HG02623 (cell line): ENCODE measurements around the gene AGAP1.

ENCODE experiments used
- ATAC-seq: cut with Tn5 transposase; IDR thresholded peaks from one replicate; pipeline ENCODE4 v1.9.1; 2021; ENCODE audit warnings: moderate library complexity; ENCODE audit not compliant: unreplicated experiment

The AGAP1 gene

DNA sequence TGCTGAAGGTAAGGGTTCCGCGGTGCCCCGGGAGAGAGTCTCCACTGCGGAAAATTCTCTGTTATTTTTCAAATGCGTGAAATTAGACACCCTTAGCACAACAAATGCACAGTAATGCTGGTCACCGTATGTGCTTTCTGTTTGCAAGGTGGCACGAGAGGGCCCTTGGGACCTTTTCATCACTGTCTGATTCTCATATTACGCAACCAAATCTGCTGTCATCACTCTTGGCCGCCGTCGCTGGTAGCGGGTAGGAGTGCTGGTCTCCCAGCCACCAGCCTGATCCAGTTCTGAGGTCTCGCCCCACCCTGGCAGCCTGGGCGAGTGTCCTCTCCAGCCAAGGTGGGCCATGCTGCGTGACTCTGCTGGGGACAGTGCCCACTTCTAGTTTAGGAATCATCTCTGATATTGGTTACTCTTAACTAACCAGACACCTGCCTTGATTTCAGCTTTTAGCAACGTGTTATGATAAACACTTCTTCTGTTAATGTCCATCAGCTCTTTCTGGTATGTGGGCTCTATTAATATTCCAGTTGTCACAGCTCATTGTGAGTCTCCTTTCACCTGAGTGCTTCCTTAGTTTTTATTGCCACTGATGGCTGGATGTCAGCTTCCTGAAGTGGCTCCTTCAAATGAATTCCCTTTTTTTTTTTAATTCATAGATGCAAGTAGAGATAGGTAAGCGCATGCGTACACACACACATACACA is 474.9 kb downstream of the AGAP1 start:
- no peak for ATAC-seq

DNA sequence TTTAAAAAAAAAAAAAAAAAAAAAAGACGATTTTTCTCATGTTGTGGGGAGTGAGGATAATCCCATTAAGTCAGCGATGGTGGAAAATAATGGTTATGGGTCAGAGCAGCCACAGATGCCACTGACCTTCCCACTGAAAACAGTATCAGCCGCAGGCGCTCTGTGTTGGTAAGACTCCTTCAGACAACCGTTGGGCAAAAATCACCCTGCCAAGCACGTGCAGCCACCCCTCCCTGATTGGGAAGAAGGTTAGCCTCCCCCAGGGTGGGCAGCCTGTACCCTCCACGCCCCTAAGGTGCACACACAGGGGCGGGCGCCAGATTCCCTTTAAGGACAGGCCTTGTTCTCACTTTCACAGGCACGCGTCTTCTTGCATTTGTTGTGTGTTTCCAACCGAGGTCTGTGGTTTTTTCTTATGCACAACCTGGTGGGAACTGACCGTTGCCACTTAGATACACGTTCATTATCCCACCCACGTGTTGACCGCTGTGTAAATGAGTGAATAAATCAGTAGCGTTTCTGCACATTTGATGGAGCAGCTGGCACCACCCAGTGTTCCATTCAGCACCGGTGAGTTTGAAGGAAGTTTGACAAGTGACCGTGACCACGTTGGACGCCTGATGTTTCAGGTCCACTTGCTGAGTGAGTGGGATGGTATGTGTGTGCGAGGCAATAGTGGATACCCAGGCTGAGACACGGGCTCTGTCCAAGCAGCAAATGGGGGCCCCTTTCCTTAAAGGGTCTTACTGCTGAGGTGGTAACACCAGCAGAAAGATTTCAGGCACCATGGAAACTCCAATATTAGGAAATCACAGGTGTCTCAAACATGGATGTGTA is 476.6 kb downstream of the AGAP1 start:
- no peak for ATAC-seq

DNA sequence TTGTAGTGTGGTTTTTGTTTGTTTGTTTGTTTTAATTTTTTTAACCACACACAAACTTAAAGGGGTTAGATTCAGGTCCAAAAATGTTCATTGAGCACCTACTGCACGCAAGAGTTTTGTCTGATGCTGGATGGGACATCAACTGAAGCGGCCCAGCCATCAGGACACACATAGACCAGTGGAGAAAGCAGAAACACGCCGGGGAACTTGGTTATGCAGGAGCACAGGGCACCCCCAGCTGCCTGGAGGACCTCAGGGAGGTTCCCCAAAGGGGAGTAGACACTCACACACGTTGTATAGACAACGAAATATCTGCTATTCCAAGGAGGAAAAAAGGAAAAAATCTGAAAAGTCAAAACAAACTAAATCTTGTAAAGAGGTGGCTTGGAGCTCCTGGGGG is 482.7 kb downstream of the AGAP1 start:
- no peak for ATAC-seq

DNA sequence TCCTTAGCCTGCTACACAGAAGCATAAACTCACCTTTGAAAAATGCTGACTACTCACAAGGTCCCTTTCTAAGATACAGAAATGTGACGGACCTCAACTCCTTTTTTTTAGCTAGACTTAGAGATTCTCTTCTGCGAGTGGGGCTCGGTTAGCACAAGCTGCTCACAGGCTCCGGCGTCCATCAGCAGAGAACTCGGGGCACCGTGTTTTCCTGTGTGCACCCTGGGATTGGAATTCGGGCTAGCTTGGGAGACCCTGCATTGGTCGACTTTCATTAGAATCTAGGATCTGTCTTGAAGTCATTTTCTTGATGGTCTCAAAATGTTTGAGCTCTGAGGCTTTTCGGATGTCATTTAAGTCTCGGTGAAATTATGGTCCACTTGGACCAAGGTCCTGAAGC is 483.1 kb downstream of the AGAP1 start:
- no peak for ATAC-seq

DNA sequence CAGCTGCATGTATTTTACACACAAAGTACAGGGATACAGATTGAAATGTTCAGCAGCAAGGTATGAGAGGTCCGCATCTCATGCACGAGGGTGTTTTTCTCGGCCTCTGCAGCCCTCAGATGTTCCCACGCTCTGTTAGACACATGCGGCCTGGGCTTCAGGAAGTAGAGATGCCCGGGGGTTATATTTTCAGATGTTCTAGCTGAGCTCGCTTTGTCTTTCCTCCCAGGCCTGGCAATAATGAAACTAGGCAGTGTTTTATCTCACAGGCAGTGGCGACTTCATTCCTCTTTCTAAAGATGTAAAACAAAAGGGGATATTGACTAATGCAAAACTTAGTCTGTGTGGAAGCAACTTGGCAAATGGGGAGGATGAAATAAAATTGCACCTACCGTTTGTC is 483.6 kb downstream of the AGAP1 start:
- ATAC-seq: no peak

DNA sequence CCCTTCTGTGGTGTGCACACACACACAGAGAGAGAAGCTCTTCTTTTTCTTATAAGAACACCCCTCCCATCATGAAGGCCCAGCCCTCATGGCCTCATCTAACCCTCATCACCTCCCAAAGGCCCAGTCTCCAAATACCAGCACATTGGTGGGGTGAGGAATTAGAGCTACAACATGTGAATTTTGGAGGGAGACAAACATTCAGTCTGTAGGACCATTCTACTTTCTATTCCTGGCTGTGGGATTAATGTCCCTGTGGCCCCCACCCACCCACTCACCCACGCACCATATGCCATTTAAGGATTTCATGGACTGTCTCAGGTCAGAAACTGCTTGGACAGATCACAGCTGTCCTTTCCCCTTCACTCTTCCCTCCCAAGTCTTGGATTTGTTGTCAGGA is 484.2 kb downstream of the AGAP1 start:
- no peak for ATAC-seq

DNA sequence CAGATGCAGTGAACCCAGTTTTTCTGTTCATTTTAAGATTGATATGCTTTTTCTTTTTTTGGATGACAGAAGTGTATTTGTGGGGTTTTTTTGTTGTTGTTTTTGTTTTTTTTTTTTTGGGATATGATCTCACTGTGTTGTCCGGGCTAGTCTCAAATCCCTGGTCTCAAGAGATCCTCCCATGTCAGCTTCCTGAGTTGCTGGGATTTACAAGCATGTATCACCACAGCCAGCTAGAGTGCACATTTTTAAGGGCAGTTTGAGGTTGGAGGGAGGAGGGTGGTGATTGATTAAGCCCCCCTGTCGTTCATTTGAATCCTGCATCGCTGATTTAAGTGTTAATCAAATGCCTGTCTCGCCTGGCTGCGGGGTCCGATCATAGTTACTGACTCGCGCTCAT is 485.2 kb downstream of the AGAP1 start:
- no peak for ATAC-seq

DNA sequence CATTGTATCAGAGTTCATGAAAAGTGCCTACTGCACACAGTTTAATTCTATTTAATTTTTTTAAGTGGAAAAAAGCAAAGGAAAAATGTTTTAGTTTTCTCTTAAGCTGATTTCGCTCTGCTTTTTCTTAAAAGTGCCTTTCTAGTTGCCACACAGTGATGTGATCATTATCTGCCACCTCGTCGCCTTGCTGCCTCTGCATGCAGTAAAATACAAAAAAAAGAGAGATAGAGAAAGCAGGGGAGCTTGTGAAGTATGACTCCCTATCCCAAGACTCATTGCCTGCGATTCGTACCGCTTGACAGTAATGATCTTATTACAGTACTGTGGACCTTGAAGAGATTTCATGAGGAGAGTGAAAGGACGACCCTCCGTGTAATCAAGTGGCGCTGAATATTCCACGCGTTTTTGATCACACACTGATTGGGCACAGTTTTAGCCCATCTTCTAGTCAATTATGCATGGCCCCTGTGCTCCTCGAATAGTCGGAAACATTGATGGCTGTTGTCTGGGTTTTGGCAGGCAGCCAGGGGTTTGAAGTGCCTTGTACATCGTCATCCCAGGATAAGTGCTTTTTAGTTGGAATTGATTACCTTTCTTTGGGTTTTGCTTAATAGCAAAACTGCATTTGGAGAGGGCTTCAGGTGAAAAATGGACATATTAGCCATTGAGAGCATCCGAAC is 486.1 kb downstream of the AGAP1 start:
- no peak for ATAC-seq

DNA sequence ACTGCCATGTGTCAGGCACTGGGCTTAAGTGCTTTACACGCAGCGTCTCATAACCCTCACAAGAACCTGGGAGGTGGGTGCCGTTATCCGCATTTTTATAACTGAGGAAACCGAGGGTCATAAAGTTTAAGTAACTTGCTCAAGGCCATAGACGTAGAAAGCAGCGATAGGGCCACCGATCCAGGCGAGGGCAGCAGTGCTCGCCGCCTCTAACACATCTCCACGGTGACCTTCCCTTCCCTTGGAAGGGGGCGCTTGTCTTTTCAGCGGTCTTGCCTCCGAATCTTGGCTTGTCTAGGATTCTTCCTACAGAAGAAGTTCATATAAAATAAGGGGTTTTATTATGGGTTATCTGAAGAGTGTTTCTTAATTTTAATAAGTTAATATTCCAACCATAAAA is 487.8 kb downstream of the AGAP1 start:
- no peak for ATAC-seq

DNA sequence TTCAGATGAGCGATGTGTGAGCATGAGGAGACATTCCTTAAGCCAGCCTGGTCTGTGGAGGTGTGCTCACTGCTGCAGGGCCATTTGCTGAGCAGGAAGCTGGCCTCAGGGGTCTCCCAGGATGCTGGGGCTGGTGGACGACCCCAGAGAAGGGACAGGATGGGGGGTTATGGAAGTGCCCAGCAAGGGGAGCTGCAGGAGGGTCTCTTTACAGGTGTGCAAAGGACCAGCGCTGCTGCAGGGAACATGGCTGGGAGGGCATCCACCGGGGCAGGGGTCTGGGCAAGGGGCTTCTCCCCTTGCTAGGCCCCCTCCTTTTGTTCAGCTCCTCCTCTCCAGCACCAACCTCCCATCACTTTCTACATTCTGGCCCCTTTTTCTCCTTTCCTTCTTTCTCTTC is 489.2 kb downstream of the AGAP1 start:
- ATAC-seq: no peak

DNA sequence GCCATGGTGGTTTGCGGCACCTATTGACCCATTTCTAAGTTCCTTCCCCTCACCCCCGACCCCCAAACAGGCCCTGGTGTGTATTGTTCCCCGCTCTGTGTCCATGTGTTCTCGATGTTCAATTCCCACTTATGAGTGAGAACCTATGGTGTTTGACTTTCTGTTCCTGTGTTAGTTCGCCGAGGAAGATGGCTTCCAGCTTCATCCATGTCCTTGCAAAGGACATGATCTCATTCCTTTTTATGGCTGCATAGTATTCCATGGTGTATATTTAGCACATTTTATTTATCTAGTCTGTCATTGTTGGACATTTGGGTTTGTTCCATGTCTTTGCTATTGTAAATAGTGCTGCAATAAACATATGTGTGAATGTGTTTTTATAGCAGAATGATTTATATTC is 490.7 kb downstream of the AGAP1 start:
- ATAC-seq: no peak

DNA sequence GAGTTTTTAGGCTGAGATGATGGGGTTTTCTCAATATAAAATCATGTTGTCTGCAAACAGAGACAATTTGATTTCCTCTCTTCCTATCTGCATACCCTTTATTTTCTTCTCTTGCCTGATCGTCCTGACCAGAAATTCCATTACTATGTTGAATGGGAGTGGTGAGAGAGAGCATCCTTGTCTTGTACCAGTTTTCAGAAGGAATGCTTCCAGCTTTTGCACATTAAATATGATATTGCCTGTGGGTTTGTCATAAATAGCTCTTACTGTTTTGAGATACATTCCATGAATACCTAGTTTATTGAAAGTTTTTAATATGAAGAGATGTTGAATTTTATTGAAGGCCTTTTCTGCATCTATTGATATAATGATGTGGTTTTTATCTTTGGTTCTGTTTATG is 492.5 kb downstream of the AGAP1 start:
- no peak for ATAC-seq

DNA sequence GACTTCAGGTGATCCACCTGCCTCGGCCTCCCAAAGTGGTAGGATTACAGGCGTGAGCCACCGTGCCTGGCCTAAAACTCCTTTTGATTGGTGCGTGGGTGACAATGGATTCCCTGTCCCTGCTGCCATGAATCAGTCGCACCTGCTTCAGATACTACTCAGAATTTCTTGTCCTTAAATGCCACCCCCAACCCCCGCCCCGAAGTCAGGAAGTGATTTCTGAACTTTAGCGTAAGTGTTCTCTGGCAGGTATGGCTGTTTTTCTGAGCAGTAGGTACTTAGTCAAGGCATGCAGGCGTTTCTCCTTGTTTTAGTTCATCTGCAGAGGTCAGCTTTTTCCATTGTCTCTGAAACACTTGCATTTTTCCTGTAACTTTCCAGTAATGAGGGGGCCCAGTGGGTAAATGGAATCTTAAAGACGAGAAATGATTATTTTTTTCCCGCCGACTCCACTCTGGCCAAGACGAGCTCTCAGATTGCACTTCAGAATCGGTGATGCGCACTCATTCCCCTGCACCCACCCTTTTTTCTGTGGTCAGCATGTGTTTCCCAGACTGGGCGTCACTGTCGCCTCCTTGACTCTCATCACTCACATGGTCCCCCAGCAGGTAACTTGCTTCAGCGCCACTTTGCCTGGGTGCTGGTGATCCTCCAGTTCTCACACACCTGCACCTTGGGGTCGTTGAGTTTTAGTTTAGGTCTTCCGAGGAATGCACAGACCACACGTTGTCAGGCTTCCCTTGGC is 494.6 kb downstream of the AGAP1 start:
- no peak for ATAC-seq

DNA sequence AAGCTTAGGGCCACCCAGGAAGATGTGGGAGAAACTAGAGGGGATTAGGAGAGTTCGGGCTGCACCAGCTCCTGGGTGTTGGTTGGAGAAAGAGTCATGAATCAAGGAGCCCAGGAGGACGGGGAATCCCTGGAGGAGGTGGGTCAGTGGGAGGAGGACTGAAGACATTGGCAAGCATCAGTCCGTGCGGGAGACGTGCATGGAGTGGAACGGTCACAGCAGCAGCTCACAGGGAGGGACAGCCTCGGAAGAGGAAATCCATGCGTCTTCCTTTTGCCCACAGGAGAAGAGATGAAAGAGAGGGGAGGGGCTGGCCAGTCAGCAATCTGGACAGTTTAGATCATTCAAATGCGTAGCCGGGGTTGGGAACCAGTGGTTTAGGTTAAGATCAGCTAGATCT is 495.7 kb downstream of the AGAP1 start:
- ATAC-seq: no peak

DNA sequence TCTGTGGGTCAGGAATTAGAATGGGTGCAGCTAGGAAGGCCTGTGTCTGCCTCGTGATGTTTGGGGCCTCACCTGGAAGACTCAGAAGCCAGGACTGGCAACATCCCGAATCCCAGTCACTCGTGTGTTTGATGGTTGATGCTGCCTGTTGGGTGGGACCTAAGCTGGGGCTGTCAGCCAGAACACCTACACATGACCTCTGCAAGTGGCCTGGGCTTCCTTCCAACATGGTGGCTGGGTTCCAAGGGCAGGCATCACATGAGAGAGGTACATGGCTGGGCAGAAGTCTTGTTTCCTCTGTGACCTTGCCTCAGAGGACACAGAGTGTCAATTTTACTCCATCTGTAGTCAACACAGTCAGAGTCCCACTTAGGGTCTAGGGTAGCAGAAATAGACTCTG is 496.5 kb downstream of the AGAP1 start:
- no peak for ATAC-seq

DNA sequence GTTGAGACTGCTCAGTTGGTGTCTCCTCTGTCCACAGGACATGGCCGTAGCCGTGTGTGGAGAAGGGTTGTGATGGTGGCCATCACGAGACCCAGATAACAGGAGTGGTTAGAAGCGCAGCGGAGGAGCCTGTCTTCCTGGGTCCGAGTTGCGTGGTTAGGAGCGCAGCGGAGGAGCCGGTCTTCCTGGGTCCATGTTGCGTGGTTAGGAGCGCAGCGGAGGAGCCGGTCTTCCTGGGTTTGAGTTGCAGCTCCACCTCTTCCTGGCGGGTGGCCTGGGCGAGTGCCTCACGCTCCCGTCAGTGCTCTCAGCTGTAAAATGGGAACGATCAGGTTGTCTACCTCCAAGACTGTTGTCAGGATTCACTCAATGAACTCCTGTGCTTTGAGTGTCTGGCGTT is 498.2 kb downstream of the AGAP1 start:
- no peak for ATAC-seq

DNA sequence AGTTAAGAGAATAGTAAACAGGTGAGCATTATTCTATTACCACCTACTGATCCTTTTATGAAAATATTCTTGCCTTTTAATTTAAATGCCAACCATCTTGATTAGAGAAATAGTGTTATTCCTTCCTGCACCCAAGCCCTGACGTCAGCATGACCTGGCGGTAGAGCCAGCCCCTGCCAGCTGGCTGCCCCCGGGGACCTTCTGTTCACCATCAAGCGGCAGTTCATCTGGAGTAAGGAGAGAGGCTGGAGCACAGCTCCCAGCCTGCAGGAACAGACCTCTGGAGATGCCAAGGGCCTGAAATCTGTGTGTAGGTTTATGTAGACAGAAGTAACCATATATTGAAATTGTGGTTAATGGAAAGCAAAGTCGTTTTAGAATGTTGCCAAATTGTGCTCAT is 502.6 kb downstream of the AGAP1 start:
- no peak for ATAC-seq

DNA sequence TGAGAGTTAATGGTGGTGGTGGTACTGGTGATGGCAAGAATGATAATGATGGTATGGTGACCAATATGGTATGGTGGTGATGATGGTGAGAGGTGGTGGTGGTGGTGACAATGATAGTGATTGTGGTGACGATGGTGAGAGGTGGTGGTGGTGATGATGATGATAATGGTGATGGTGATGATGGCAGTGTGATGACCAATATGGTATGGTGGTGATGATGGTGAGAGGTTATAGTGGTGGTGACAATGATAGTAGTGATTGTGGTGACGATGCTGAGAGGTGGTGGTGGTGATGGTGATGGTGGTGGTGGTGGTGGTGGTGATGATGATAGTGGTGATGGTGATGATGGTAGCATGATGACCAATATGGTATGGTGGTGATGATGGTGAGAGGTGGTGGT is 505.2 kb downstream of the AGAP1 start:
- no peak for ATAC-seq

DNA sequence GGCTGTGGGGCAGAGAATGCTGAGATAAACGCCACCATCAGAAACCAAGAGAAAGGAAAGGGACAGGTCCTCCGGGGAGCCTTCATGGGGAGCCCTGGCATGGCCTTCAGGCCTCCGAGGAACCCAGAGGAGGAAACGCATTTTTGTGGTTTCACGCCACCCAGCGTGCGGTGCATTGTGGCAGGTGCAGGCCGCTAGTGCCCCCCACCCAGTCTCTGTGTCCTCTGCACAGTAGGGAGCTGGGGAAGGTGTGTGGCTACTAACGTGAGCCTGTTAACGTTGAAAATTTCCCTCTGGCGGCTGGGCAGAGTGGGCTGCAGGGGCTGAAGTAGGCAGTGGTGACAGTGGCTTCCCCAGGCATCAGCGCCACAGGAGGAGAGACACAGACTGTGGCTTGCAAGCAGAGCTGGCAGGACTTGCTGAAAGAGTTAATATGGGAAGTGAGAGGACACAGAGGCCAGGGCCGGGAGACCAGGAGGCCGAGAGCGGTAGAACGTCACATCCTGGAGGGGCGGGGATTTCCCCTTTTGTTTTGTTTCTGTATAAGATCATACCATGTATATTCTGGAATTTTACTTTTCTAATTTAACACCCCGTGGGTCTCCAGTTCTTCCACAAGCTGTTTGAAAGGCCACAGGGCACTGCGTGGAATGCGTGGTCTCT is 507.5 kb downstream of the AGAP1 start:
- ATAC-seq: no peak

DNA sequence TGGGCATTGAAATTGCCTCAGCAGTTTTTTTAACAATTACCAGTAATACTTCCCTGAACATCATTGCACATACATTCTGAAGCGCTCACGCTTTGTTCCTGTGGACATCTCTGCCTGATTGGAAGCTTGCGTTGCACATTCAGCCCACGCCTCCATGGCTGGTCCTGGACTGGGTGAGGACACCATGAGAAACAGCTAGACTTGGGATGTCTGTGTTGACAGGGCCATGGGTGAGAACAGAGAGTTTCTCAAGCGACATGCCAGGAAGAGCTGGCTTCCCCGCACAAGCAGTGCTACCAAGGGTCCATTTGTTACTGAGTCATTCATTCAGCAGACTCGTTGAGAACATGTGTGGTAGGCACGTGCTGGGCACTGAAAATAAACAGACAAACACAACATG is 508.0 kb downstream of the AGAP1 start:
- no peak for ATAC-seq

DNA sequence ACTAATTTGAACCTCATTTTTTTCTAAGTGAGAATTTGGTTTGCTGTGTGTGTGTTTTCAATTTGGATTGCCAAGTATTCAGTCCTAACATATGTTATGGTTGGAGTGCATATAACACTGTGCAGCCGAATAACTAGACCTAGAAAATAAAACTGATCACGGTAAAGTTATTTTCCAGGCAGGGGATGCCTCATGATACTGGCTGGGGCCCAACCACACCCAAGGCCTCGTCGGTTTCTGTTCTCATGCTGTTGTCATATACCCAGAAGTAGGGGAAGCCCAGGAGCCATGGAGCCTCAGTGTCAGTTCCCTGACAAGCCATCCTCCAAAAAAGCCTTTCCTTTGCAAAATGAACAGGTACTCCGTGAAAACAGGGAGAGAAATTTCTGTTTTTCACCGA is 514.2 kb downstream of the AGAP1 start:
- no peak for ATAC-seq
